ENCODE results near the gene SKAP2.
A peak's percentile ranks its signal among the peaks of the same experiment; 100 is the strongest.

Gene SKAP2

GRCh38 chr7:26626687-26627086 lies 237.7 kb downstream of the SKAP2 start:
- no CpG with 5 or more reads among the region's 2 CpGs for WGBS (ENCODE audit: insufficient coverage, insufficient read length)
- Histone ChIP-seq H3K27ac (ENCODE audit: low read length) (no peak overlapping the region), H3K36me3 (ENCODE audit: control insufficient read depth, insufficient read depth, low read length) (no peaks in the 10 kb centered on the region), H3K9me3 (ENCODE audit: control insufficient read depth, insufficient read depth, low read length) (no peaks in the 10 kb centered on the region), H3K27me3 (ENCODE audit: control insufficient read depth, insufficient read depth, low read length) (no peaks in the 10 kb centered on the region), H3K4me3 (ENCODE audit: low read length) (no peak overlapping the region), H3K4me1 (ENCODE audit: control insufficient read depth, insufficient read depth, low read length) (no peaks in the 10 kb centered on the region)
- no peak for DNase-seq (ENCODE audit: low read depth, low spot score)

- no peaks in the 10 kb centered on the region for H3K4me1 ChIP-seq (ENCODE audit: control insufficient read depth, insufficient read depth, low read length)
Measured at GRCh38 chr7:26626156-26626555, 238.2 kb downstream of the SKAP2 start.

GRCh38 chr7:26625286-26625685 lies 239.1 kb downstream of the SKAP2 start:
- H3K27ac ChIP-seq (ENCODE audit: low read length), result no peak overlapping the region
- H3K9me3 ChIP-seq (ENCODE audit: control insufficient read depth, insufficient read depth, low read length), result no peaks in the 10 kb centered on the region
- no peak overlapping the region for H3K4me3 ChIP-seq (ENCODE audit: low read length)
- WGBS (ENCODE audit: insufficient coverage, insufficient read length), result no CpG with 5 or more reads among the region's 4 CpGs
- no peaks in the 10 kb centered on the region for H3K4me1 ChIP-seq (ENCODE audit: control insufficient read depth, insufficient read depth, low read length)
- no peaks in the 10 kb centered on the region for H3K27me3 ChIP-seq (ENCODE audit: control insufficient read depth, insufficient read depth, low read length)
- no peaks in the 10 kb centered on the region for H3K36me3 ChIP-seq (ENCODE audit: control insufficient read depth, insufficient read depth, low read length)
- DNase-seq (ENCODE audit: low read depth, low spot score), result no peak

More at GRCh38 chr7:26626156-26626555, 238.2 kb downstream of the SKAP2 start:
- H3K27ac ChIP-seq (ENCODE audit: low read length), result no peak overlapping the region
- H3K36me3 ChIP-seq (ENCODE audit: control insufficient read depth, insufficient read depth, low read length), result no peaks in the 10 kb centered on the region
- H3K4me3 ChIP-seq (ENCODE audit: low read length), result no peak overlapping the region
- no peaks in the 10 kb centered on the region for H3K9me3 ChIP-seq (ENCODE audit: control insufficient read depth, insufficient read depth, low read length)
- DNase-seq (ENCODE audit: low read depth, low spot score), result no peak
- WGBS (ENCODE audit: insufficient coverage, insufficient read length), result no CpG with 5 or more reads among the region's 8 CpGs
- H3K27me3 ChIP-seq (ENCODE audit: control insufficient read depth, insufficient read depth, low read length), result no peaks in the 10 kb centered on the region

- no peaks in the 10 kb centered on the region for H3K4me1 ChIP-seq (ENCODE audit: control insufficient read depth, insufficient read depth, low read length)
- WGBS (ENCODE audit: insufficient coverage, insufficient read length), result no CpG with 5 or more reads among the region's 12 CpGs
- no peak for DNase-seq (ENCODE audit: low read depth, low spot score)
Measured at GRCh38 chr7:26624839-26625238, 239.6 kb downstream of the SKAP2 start.

GRCh38 chr7:26624431-26624830 lies 240.0 kb downstream of the SKAP2 start:
- no peaks in the 10 kb centered on the region for H3K27me3 ChIP-seq (ENCODE audit: control insufficient read depth, insufficient read depth, low read length)
- no peaks in the 10 kb centered on the region for H3K4me1 ChIP-seq (ENCODE audit: control insufficient read depth, insufficient read depth, low read length)
- H3K4me3 ChIP-seq (ENCODE audit: low read length), result no peak overlapping the region
- no CpG with 5 or more reads among the region's 5 CpGs for WGBS (ENCODE audit: insufficient coverage, insufficient read length)
- H3K36me3 ChIP-seq (ENCODE audit: control insufficient read depth, insufficient read depth, low read length), result no peaks in the 10 kb centered on the region
- no peaks in the 10 kb centered on the region for H3K9me3 ChIP-seq (ENCODE audit: control insufficient read depth, insufficient read depth, low read length)
- no peak for DNase-seq (ENCODE audit: low read depth, low spot score)
- no peak overlapping the region for H3K27ac ChIP-seq (ENCODE audit: low read length)

More at GRCh38 chr7:26624839-26625238, 239.6 kb downstream of the SKAP2 start:
- H3K36me3 ChIP-seq (ENCODE audit: control insufficient read depth, insufficient read depth, low read length), result no peaks in the 10 kb centered on the region
- H3K9me3 ChIP-seq (ENCODE audit: control insufficient read depth, insufficient read depth, low read length), result no peaks in the 10 kb centered on the region
- no peak overlapping the region for H3K27ac ChIP-seq (ENCODE audit: low read length)
- no peaks in the 10 kb centered on the region for H3K27me3 ChIP-seq (ENCODE audit: control insufficient read depth, insufficient read depth, low read length)
- no peak overlapping the region for H3K4me3 ChIP-seq (ENCODE audit: low read length)

GRCh38 chr7:26620352-26620751 lies 244.0 kb downstream of the SKAP2 start:
- H3K27ac ChIP-seq (ENCODE audit: low read length), result no peak overlapping the region
- H3K9me3 ChIP-seq (ENCODE audit: control insufficient read depth, insufficient read depth, low read length), result no peaks in the 10 kb centered on the region
- no peak overlapping the region for H3K4me3 ChIP-seq (ENCODE audit: low read length)
- no CpG with 5 or more reads among the region's 12 CpGs for WGBS (ENCODE audit: insufficient coverage, insufficient read length)
- H3K27me3 ChIP-seq (ENCODE audit: control insufficient read depth, insufficient read depth, low read length), result no peaks in the 10 kb centered on the region; the same call in 1 of the 2 replicates
- H3K36me3 ChIP-seq (ENCODE audit: control insufficient read depth, insufficient read depth, low read length), result no peaks in the 10 kb centered on the region
- DNase-seq (ENCODE audit: low read depth, low spot score), result peak; percentile 57
- H3K4me1 ChIP-seq (ENCODE audit: control insufficient read depth, insufficient read depth, low read length), result no peaks in the 10 kb centered on the region

- Histone ChIP-seq H3K9me3 (ENCODE audit: control insufficient read depth, insufficient read depth, low read length) (no peaks in the 10 kb centered on the region), H3K36me3 (ENCODE audit: control insufficient read depth, insufficient read depth, low read length) (no peaks in the 10 kb centered on the region), H3K4me1 (ENCODE audit: control insufficient read depth, insufficient read depth, low read length) (no peaks in the 10 kb centered on the region), H3K27ac (ENCODE audit: low read length) (no peak overlapping the region), H3K27me3 (ENCODE audit: control insufficient read depth, insufficient read depth, low read length) (no peaks in the 10 kb centered on the region; the same call in 1 of the 2 replicates), H3K4me3 (ENCODE audit: low read length) (no peak overlapping the region)
- WGBS (ENCODE audit: insufficient coverage, insufficient read length), result no CpG with 5 or more reads among the region's 4 CpGs
- DNase-seq (ENCODE audit: low read depth, low spot score), result no peak
Measured at GRCh38 chr7:26619348-26619984, 244.9 kb downstream of the SKAP2 start.

- Histone ChIP-seq H3K27ac (ENCODE audit: low read length) (no peak overlapping the region), H3K4me3 (ENCODE audit: low read length) (no peak overlapping the region), H3K4me1 (ENCODE audit: control insufficient read depth, insufficient read depth, low read length) (no peaks in the 10 kb centered on the region), H3K27me3 (ENCODE audit: control insufficient read depth, insufficient read depth, low read length) (no peaks in the 10 kb centered on the region; the same call in 1 of the 2 replicates), H3K9me3 (ENCODE audit: control insufficient read depth, insufficient read depth, low read length) (no peaks in the 10 kb centered on the region), H3K36me3 (ENCODE audit: control insufficient read depth, insufficient read depth, low read length) (no peaks in the 10 kb centered on the region)
- no peak for DNase-seq (ENCODE audit: low read depth, low spot score)
- WGBS (ENCODE audit: insufficient coverage, insufficient read length), result no CpG with 5 or more reads among the region's 8 CpGs
Measured at GRCh38 chr7:26618898-26619297, 245.5 kb downstream of the SKAP2 start.

GRCh38 chr7:26618449-26618848 lies 245.9 kb downstream of the SKAP2 start:
- H3K4me1 ChIP-seq (ENCODE audit: control insufficient read depth, insufficient read depth, low read length), result no peaks in the 10 kb centered on the region
- no CpG with 5 or more reads among the region's 12 CpGs for WGBS (ENCODE audit: insufficient coverage, insufficient read length)
- no peaks in the 10 kb centered on the region for H3K36me3 ChIP-seq (ENCODE audit: control insufficient read depth, insufficient read depth, low read length)
- no peak overlapping the region for H3K4me3 ChIP-seq (ENCODE audit: low read length)
- H3K9me3 ChIP-seq (ENCODE audit: control insufficient read depth, insufficient read depth, low read length), result no peaks in the 10 kb centered on the region
- no peak for DNase-seq (ENCODE audit: low read depth, low spot score)
- no peaks in the 10 kb centered on the region; the same call in 1 of the 2 replicates for H3K27me3 ChIP-seq (ENCODE audit: control insufficient read depth, insufficient read depth, low read length)
- no peak overlapping the region for H3K27ac ChIP-seq (ENCODE audit: low read length)
